Right kidney (tissue), 1 donor: ENCODE measurements around the gene SV2A.
"Not testable (repeated sequence)": the region's sequence is repeated elsewhere in the genome, so short reads cannot be mapped to it uniquely, and the experiment has no call there.

Experiments
- DNase-seq: peaks from one replicate; pipeline ENCODE4 v3.0.0-alpha.2; 2016

The SV2A gene

GRCh38 chr1:149886396-149887195 is 31.0 kb downstream of the SV2A start:
- peak; percentile 91 for DNase-seq

GRCh38 chr1:149886121-149886395 is 31.6 kb downstream of the SV2A start:
- DNase-seq: not testable (repeated sequence)

GRCh38 chr1:149885339-149886120 is 32.1 kb downstream of the SV2A start:
- peak; percentile 85 for DNase-seq

GRCh38 chr1:149884433-149885338 is 33.0 kb downstream of the SV2A start:
- peak; percentile 53 for DNase-seq

- no peak for DNase-seq
Observed at GRCh38 chr1:149883598-149884247, 33.9 kb downstream of the SV2A start.

- DNase-seq: no peak
Observed at GRCh38 chr1:149881876-149882275, 35.8 kb downstream of the SV2A start.

GRCh38 chr1:149879556-149879955 is 38.1 kb downstream of the SV2A start:
- DNase-seq: no peak

GRCh38 chr1:149877211-149877946 is 40.3 kb downstream of the SV2A start:
- no peak for DNase-seq

GRCh38 chr1:149873060-149873459 is 44.6 kb downstream of the SV2A start:
- not testable (repeated sequence) for DNase-seq

- not testable (repeated sequence) for DNase-seq
Observed at GRCh38 chr1:149866887-149867286, 50.8 kb downstream of the SV2A start.

GRCh38 chr1:149861497-149862054 is 56.1 kb downstream of the SV2A start:
- not testable (repeated sequence) for DNase-seq

GRCh38 chr1:149860684-149861496 is 56.8 kb downstream of the SV2A start:
- DNase-seq: not testable (repeated sequence)

- not testable (repeated sequence) for DNase-seq
Observed at GRCh38 chr1:149860271-149860670, 57.4 kb downstream of the SV2A start.
